COLO668 (cell line): ENCODE measurements around the gene GGTLC3.
"Not testable (repeated sequence)": the region's sequence is repeated elsewhere in the genome, so short reads cannot be mapped to it uniquely, and the experiment has no call there.

ENCODE experiments used
- DNase-seq: peaks from one replicate; lab custom pipeline; 2025; ENCODE audit not compliant: unreplicated experiment; lab: John Stamatoyannopoulos, UW

Gene GGTLC3

DNA sequence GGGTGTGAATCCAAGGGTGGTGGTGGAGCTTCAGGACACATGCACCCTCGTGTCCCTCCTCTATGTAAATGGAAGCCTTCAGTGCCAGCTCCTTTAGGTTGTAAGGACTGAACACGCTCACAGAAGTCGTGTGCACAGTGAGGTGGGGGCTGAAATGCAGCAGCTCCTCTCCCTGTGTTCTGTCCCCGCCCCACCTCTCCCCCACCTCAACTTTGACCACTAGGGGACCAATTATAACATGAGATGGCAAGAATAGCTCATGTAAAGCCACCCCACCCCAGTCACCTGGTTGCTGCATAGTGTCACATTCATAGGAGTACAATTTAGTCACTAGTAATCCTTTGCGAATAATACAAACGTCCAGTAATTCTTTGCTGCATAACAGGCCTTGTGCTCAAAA lies 4.8 kb upstream of the GGTLC3 start:
- DNase-seq: not testable (repeated sequence)

DNA sequence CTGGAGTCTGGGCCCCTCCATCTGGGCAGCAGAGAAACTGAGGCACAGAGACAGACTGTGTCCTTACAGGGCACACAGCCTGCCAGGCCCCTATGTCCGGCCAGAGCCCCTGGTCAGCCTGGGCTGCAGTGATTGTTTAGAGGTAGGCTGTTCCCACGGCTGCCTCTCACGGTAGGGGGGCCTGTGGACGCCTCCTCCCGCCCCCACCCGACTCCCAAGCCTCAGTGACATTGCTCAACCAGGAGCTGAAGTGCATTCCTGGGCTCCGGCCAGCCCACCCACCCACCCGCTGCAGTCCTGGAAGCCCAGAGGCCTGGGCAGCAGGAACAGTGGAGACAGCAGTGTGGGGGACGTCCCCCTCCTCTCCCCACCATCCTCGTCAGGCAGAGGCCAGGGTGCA lies 4.5 kb downstream of the GGTLC3 start:
- DNase-seq: not testable (repeated sequence)

DNA sequence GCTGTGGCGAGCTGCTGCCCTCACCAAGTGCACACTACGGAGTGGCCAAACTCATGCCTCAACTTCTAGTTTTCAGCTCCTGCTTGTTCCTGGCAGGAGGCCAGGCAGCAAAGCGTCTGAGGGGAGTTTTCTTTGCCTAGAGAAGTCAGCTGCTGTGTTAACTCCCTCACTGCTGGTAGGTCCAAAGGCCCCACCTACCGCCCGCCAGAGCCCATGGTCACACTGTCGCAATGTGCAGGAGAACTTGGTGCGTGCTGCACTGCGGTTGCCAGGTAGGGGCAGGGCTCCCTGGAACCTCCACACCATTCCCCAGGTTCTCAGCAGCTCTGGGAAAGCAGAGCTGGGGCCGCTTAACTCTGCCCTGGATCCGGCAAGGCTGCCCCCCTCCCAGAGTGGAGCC lies 5.6 kb downstream of the GGTLC3 start:
- DNase-seq: not testable (repeated sequence)

DNA sequence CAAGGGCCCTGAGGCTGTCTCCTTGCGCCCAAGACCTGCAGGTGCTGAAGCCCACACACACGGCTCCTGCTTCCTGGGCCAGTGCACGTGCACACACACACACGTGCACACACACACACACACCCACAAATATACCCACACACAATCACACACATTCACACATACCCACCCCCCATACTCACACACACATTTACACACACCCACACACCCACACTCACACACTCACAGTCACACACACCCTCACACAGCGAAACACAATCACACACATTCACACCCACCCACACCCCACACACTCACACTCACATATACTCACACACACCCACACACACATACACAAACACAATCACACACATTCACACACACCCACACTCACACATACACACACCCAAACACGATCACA lies 6.6 kb downstream of the GGTLC3 start:
- DNase-seq: not testable (repeated sequence)

DNA sequence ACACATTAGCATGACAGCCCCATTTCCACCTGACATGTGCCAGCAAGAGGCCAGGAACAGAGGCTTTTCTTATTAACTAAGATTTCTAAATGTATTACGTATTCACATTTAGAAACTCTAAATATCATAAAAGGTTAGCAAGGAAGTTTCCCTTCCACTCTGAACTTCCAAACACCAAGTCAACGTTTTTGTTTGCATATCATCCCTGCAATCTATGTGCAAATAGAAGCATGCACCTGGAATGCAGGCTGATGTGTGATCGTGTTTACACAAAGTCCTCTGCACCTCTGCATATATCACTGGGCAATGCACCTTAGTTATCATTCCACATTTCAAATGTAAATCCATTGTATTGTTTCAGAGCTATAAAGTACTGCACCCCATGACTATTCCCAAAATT lies 21.7 kb downstream of the GGTLC3 start:
- DNase-seq: not testable (repeated sequence)
